ENCODE data around the gene ZCCHC8.
"Not testable (repeated sequence)": the region's sequence is repeated elsewhere in the genome, so short reads cannot be mapped to it uniquely, and the experiment has no call there.

ZCCHC8 gene

GRCh38 chr12:122470576-122470975 lies 30.2 kb downstream of the ZCCHC8 start:
- DNase-seq = not testable (repeated sequence)

- DNase-seq = not testable (repeated sequence)
Measured at GRCh38 chr12:122469856-122470255, 30.9 kb downstream of the ZCCHC8 start.

GRCh38 chr12:122467983-122468382 lies 32.7 kb downstream of the ZCCHC8 start:
- no peak for DNase-seq

GRCh38 chr12:122464317-122465042 lies 36.3 kb downstream of the ZCCHC8 start:
- DNase-seq = not testable (repeated sequence)

- no peak for DNase-seq
Measured at GRCh38 chr12:122460641-122461040, 40.1 kb downstream of the ZCCHC8 start.

GRCh38 chr12:122460061-122460460 lies 40.7 kb downstream of the ZCCHC8 start:
- DNase-seq = no peak

GRCh38 chr12:122459211-122459610 lies 41.5 kb downstream of the ZCCHC8 start:
- no peak for DNase-seq

GRCh38 chr12:122458105-122459035 lies 42.4 kb downstream of the ZCCHC8 start:
- DNase-seq = no peak

GRCh38 chr12:122457627-122458026 lies 43.1 kb downstream of the ZCCHC8 start:
- no peak for DNase-seq

GRCh38 chr12:122454739-122455138 lies 46.0 kb downstream of the ZCCHC8 start:
- DNase-seq = no peak

- DNase-seq = no peak
Measured at GRCh38 chr12:122454250-122454721, 46.4 kb downstream of the ZCCHC8 start.

GRCh38 chr12:122452701-122453285 lies 47.9 kb downstream of the ZCCHC8 start:
- DNase-seq = peak; percentile 9

GRCh38 chr12:122449317-122449716 lies 51.4 kb downstream of the ZCCHC8 start:
- DNase-seq = no peak

- not testable (repeated sequence) for DNase-seq
Measured at GRCh38 chr12:122447825-122448224, 52.9 kb downstream of the ZCCHC8 start.

- not testable (repeated sequence) for DNase-seq
Measured at GRCh38 chr12:122446390-122446789, 54.3 kb downstream of the ZCCHC8 start.

GRCh38 chr12:122444071-122444470 lies 56.7 kb downstream of the ZCCHC8 start:
- not testable (repeated sequence) for DNase-seq

GRCh38 chr12:122438822-122439221 lies 61.9 kb downstream of the ZCCHC8 start:
- DNase-seq = not testable (repeated sequence)

GRCh38 chr12:122437656-122438121 lies 63.0 kb downstream of the ZCCHC8 start:
- DNase-seq = no peak

GRCh38 chr12:122435186-122435585 lies 65.5 kb downstream of the ZCCHC8 start:
- DNase-seq = no peak

- not testable (repeated sequence) for DNase-seq
Measured at GRCh38 chr12:122429043-122429442, 71.7 kb downstream of the ZCCHC8 start.

GRCh38 chr12:122427403-122427802 lies 73.3 kb downstream of the ZCCHC8 start:
- DNase-seq = no peak

GRCh38 chr12:122423258-122424165 lies 77.2 kb downstream of the ZCCHC8 start:
- no peak for DNase-seq

All from CD4-positive, alpha-beta T cell treated with Interleukin-10 for 1 hour (primary cell).